HEK293 (cell line): ENCODE data around the gene AGAP1.

ENCODE experiments used
- CTCF ChIA-PET: fragments of 350-600 bp; formaldehyde crosslinking; extraction: SDS; loops from one replicate; lab custom pipeline; 2021; ENCODE audit warnings: antibody characterized with exemption; lab: Yijun Ruan, JAX
- POLR2A ChIA-PET: fragments of 300-600 bp; formaldehyde crosslinking; extraction: SDS; loops from one replicate; lab custom pipeline; 2020; ENCODE audit warnings: antibody characterized with exemption, inconsistent platforms; lab: Yijun Ruan, JAX
- H3K27ac ChIP-seq: fragments of 200-500 bp; sonication (Bioruptor generic); 2 replicates; pipeline ENCODE4 v1.5.1; 2014; ENCODE audit warnings: low read depth, low read length, control low read depth, inconsistent platforms; ENCODE audit errors: extremely low read depth
- H3K36me3 ChIP-seq, 2 experiments: fragments of 200-500 bp in 1 of 2; sonication (Bioruptor generic) in 1 of 2; 1 replicate in 1 of 2; 2 replicates in 1 of 2; pipeline ENCODE4 v1.5.1; 2014 to 2017; ENCODE audit warnings: inconsistent platforms in 2 of 2, low read length in 2 of 2; ENCODE audit not compliant: control insufficient read depth in 2 of 2, insufficient read depth in 1 of 2
- H3K4me1 ChIP-seq: fragments of 200-500 bp; sonication (Bioruptor generic); 2 replicates; pipeline ENCODE4 v1.5.1; 2014; ENCODE audit warnings: mild to moderate bottlenecking, low read length, inconsistent platforms; ENCODE audit not compliant: control insufficient read depth, insufficient read depth
- H3K4me3 ChIP-seq: 2 replicates; pipeline ENCODE4 v1.5.1; 2011; ENCODE audit warnings: low read depth, mild to moderate bottlenecking, control low read depth, low read length, moderate library complexity
- H3K9me3 ChIP-seq: fragments of 200-500 bp; sonication (Bioruptor generic); 2 replicates; pipeline ENCODE4 v1.5.1; 2014; ENCODE audit warnings: low read depth, low read length, inconsistent platforms; ENCODE audit not compliant: control insufficient read depth, insufficient read depth
- FEZF1 ChIP-seq: fragments of 450-650 bp; formaldehyde crosslinking; IDR thresholded peaks from 2 replicates; pipeline ENCODE4 v1.5.1; 2016; ENCODE audit warnings: missing biosample characterization, missing genetic modification characterization
- GFI1B ChIP-seq: fragments of 450-650 bp; formaldehyde crosslinking; IDR thresholded peaks from 2 replicates; pipeline ENCODE4 v1.5.1; 2016; ENCODE audit warnings: missing biosample characterization, missing genetic modification characterization
- KLF7 ChIP-seq: fragments of 450-650 bp; formaldehyde crosslinking; IDR thresholded peaks from 2 replicates; pipeline ENCODE4 v1.5.1; 2016; ENCODE audit warnings: missing biosample characterization, missing genetic modification characterization, borderline replicate concordance
- MYNN ChIP-seq: fragments of 450-650 bp; formaldehyde crosslinking; IDR thresholded peaks from 2 replicates; pipeline ENCODE4 v1.5.1; 2016; ENCODE audit warnings: missing biosample characterization, missing genetic modification characterization, borderline replicate concordance
- ZBTB17 ChIP-seq: fragments of 450-650 bp; formaldehyde crosslinking; IDR thresholded peaks from 2 replicates; pipeline ENCODE4 v1.5.1; 2016; ENCODE audit warnings: missing biosample characterization, missing genetic modification characterization
- ZIC2 ChIP-seq: fragments of 450-650 bp; formaldehyde crosslinking; IDR thresholded peaks from 2 replicates; pipeline ENCODE4 v1.5.1; 2016; ENCODE audit warnings: missing biosample characterization, missing genetic modification characterization
- ZNF157 ChIP-seq: fragments of 450-650 bp; formaldehyde crosslinking; IDR thresholded peaks from 2 replicates; pipeline ENCODE4 v1.5.1; 2016; ENCODE audit warnings: missing biosample characterization, missing genetic modification characterization
- ZNF175 ChIP-seq: fragments of 450-650 bp; formaldehyde crosslinking; IDR thresholded peaks from 2 replicates; pipeline ENCODE4 v1.5.1; 2016; ENCODE audit warnings: missing biosample characterization, missing genetic modification characterization
- ZNF19 ChIP-seq: fragments of 450-650 bp; formaldehyde crosslinking; IDR thresholded peaks from 2 replicates; pipeline ENCODE4; 2016; ENCODE audit warnings: missing biosample characterization, missing genetic modification characterization, low read depth
- ZNF221 ChIP-seq: fragments of 450-650 bp; formaldehyde crosslinking; IDR thresholded peaks from 2 replicates; pipeline ENCODE4 v1.5.1; 2017; ENCODE audit warnings: missing biosample characterization, missing genetic modification characterization, borderline replicate concordance
- ZNF23 ChIP-seq: fragments of 450-650 bp; formaldehyde crosslinking; IDR thresholded peaks from 2 replicates; pipeline ENCODE4 v1.5.1; 2016; ENCODE audit warnings: missing biosample characterization, missing genetic modification characterization, borderline replicate concordance
- ZNF311 ChIP-seq: fragments of 450-650 bp; formaldehyde crosslinking; IDR thresholded peaks from 2 replicates; pipeline ENCODE4 v1.5.1; 2017; ENCODE audit warnings: missing biosample characterization, missing genetic modification characterization, borderline replicate concordance
- ZNF335 ChIP-seq: fragments of 450-650 bp; formaldehyde crosslinking; conservative IDR thresholded peaks from 2 replicates; pipeline ENCODE4 v1.5.1; 2016; ENCODE audit warnings: missing biosample characterization, missing genetic modification characterization
- ZNF423 ChIP-seq: fragments of 450-650 bp; formaldehyde crosslinking; IDR thresholded peaks from 2 replicates; pipeline ENCODE4 v1.5.1; 2016; ENCODE audit warnings: missing biosample characterization, missing genetic modification characterization
- ZNF426 ChIP-seq: fragments of 450-650 bp; formaldehyde crosslinking; IDR thresholded peaks from 2 replicates; pipeline ENCODE4 v1.5.1; 2017; ENCODE audit warnings: missing biosample characterization, missing genetic modification characterization, mild to moderate bottlenecking, inconsistent platforms, moderate library complexity
- ZNF521 ChIP-seq: fragments of 450-650 bp; formaldehyde crosslinking; IDR thresholded peaks from 2 replicates; pipeline ENCODE4 v1.5.1; 2017; ENCODE audit warnings: missing biosample characterization, mild to moderate bottlenecking, missing genetic modification characterization
- ZNF529 ChIP-seq: fragments of 450-650 bp; formaldehyde crosslinking; IDR thresholded peaks from 2 replicates; pipeline ENCODE4 v1.5.1; 2017; ENCODE audit warnings: missing genetic modification characterization, missing biosample characterization; ENCODE audit not compliant: insufficient replicate concordance
- ZNF548 ChIP-seq: fragments of 450-650 bp; formaldehyde crosslinking; IDR thresholded peaks from 2 replicates; pipeline ENCODE4 v1.5.1; 2016; ENCODE audit warnings: missing biosample characterization, missing genetic modification characterization
- ZNF555 ChIP-seq: fragments of 450-650 bp; formaldehyde crosslinking; conservative IDR thresholded peaks from 2 replicates; pipeline ENCODE4 v1.5.1; 2017; ENCODE audit warnings: missing biosample characterization, mild to moderate bottlenecking, missing genetic modification characterization, inconsistent platforms
- ZNF560 ChIP-seq: fragments of 450-650 bp; formaldehyde crosslinking; IDR thresholded peaks from 2 replicates; pipeline ENCODE4 v1.5.1; 2017; ENCODE audit warnings: missing biosample characterization, missing genetic modification characterization, borderline replicate concordance
- ZNF600 ChIP-seq: fragments of 450-650 bp; formaldehyde crosslinking; IDR thresholded peaks from 2 replicates; pipeline ENCODE4 v1.5.1; 2016; ENCODE audit warnings: missing biosample characterization, missing genetic modification characterization
- ZNF629 ChIP-seq: fragments of 450-650 bp; formaldehyde crosslinking; IDR thresholded peaks from 2 replicates; pipeline ENCODE4 v1.5.1; 2017; ENCODE audit warnings: missing biosample characterization, missing genetic modification characterization
- ZNF670 ChIP-seq: fragments of 450-650 bp; formaldehyde crosslinking; IDR thresholded peaks from 2 replicates; pipeline ENCODE4 v1.5.1; 2016; ENCODE audit warnings: missing biosample characterization, missing genetic modification characterization, low read depth
- ZNF707 ChIP-seq: fragments of 450-650 bp; formaldehyde crosslinking; IDR thresholded peaks from 2 replicates; pipeline ENCODE4 v1.5.1; 2016; ENCODE audit warnings: missing biosample characterization, missing genetic modification characterization
- TF ChIP-seq, protein P1 (sequence below): fragments of 450-650 bp; formaldehyde crosslinking; IDR thresholded peaks from 2 replicates; pipeline ENCODE4 v1.5.1; 2016; ENCODE audit warnings: missing biosample characterization, missing genetic modification characterization
- TF ChIP-seq, protein P2 (sequence below): fragments of 450-650 bp; IDR thresholded peaks from 2 replicates; pipeline ENCODE4 v1.5.1; 2018; ENCODE audit warnings: missing biosample characterization, missing genetic modification characterization
- TF ChIP-seq, protein P3 (sequence below): fragments of 450-650 bp; formaldehyde crosslinking; IDR thresholded peaks from 2 replicates; pipeline ENCODE4 v1.5.1; 2017; ENCODE audit warnings: missing biosample characterization, missing genetic modification characterization
- TF ChIP-seq, protein P4 (sequence below): fragments of 450-650 bp; formaldehyde crosslinking; conservative IDR thresholded peaks from 2 replicates; pipeline ENCODE4 v1.5.1; 2016; ENCODE audit warnings: low read depth, missing biosample characterization, missing genetic modification characterization

The AGAP1 gene

DNA sequence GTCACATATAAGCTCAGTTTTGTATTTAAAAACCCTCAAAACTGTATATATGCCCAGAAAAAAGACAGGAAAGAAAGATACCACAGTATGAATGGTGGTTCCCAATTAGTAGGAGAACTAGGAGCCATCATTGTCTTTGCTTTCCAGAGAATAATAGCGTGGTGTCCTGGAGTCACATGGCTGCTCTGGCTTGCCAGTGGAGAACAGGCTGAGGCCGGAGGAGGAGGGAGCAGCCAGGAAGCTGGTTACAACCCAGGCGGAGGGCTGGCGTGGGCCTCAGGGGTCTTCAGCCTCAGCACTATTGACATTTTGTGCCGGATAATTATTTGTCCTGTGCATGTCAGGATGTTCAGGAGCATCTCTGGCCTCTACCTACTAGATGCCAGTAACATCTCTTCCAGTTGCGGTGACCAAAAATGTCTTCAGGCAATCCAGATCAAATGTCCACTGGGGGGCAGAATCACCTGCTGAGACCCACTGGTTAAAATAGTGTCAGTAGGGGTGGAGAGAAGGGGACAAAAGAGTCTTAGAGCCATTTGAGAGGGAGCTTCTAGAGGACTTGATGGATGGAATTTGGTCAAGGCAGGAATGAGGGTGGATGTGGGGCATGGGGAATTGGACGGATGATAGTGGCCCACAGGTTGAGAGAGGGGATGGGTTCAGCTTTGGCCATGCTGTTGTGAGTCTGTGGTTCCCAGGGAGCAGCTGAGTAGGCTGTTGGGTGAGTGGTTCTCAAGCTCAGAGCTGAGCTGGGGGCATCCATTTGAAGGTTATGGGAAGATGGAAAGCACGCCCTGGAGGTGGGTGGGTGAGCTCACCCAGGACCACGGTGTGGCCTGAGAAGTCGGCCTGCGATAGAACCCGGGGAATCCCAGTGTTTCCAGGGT, 144.9 kb downstream of the AGAP1 start (continued):
- TF ChIP-seq, protein P1, sequence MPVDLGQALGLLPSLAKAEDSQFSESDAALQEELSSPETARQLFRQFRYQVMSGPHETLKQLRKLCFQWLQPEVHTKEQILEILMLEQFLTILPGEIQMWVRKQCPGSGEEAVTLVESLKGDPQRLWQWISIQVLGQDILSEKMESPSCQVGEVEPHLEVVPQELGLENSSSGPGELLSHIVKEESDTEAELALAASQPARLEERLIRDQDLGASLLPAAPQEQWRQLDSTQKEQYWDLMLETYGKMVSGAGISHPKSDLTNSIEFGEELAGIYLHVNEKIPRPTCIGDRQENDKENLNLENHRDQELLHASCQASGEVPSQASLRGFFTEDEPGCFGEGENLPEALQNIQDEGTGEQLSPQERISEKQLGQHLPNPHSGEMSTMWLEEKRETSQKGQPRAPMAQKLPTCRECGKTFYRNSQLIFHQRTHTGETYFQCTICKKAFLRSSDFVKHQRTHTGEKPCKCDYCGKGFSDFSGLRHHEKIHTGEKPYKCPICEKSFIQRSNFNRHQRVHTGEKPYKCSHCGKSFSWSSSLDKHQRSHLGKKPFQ (tag by site-specific recombination), result no peak
- TF ChIP-seq FEZF1 (tag by site-specific recombination) (no peak), ZNF23 (tag by site-specific recombination) (no peak), ZNF548 (tag by site-specific recombination) (no peak), ZNF175 (no peak), ZNF157 (tag by site-specific recombination) (no peak)

DNA sequence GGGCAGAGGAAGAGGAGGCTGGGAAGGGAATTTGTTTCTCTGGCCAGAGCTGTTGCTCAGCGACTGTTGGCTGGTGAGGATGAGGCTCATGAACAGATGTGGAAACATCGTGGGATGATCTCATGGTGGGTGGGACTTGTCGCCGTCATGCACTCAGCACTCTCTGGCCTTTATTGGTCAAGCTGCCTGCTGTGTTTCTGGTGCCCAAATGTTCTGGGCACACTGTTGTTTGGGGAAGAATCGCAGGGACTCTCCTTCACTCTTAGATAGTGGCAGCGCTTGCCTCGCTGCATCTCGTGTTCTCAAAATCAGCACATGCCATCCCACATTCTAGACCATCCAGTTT, 145.6 kb downstream of the AGAP1 start:
- Histone ChIP-seq H3K9me3 (no peaks in the 10 kb centered on the region), H3K4me3 (no peak overlapping the region), H3K4me1 (peaks cover 27% of the 10 kb centered on the region), H3K36me3 (no peaks in the 10 kb centered on the region), H3K27ac (peak overlapping the region; percentile 10; the same call in 1 of the 2 replicates)
- ChIA-PET CTCF (interaction anchor here (0.6 to 1.9 kb wide), 9 partner anchors 14 to 159 kb away, joined by 3 to 10 read pairs (median 4); no protein-coding TSS in a partner anchor), POLR2A (interaction anchor here (1.4 kb wide), 1 partner anchor 10 kb away, joined by 3 read pairs; no protein-coding TSS in a partner anchor)
- TF ChIP-seq KLF7 (tag by site-specific recombination) (no peak), ZNF529 (tag by site-specific recombination) (no peak), GFI1B (tag by site-specific recombination) (no peak), MYNN (tag by site-specific recombination) (no peak), ZNF23 (tag by site-specific recombination) (no peak), ZNF521 (tag by site-specific recombination) (no peak), ZNF221 (tag by site-specific recombination) (no peak), ZNF19 (tag by site-specific recombination) (no peak), ZNF707 (tag by site-specific recombination) (no peak), ZNF560 (no peak), ZNF423 (tag by site-specific recombination) (no peak), ZBTB17 (tag by site-specific recombination) (peak; percentile 64; the same call in 1 of the 2 replicates), ZNF629 (tag by site-specific recombination) (peak; percentile 67; the same call in 1 of the 2 replicates), ZNF600 (peak; percentile 51; the same call in 1 of the 2 replicates), ZNF311 (no peak), ZNF670 (tag by site-specific recombination) (no peak), ZIC2 (tag by site-specific recombination) (peak; percentile 40; the same call in 1 of the 2 replicates), ZNF555 (tag by site-specific recombination) (no peak), ZNF426 (tag by site-specific recombination) (no peak), ZNF335 (0 out of 2 replicates have a peak, but pooled peaks have one; percentile 13)
- TF ChIP-seq, protein P2, sequence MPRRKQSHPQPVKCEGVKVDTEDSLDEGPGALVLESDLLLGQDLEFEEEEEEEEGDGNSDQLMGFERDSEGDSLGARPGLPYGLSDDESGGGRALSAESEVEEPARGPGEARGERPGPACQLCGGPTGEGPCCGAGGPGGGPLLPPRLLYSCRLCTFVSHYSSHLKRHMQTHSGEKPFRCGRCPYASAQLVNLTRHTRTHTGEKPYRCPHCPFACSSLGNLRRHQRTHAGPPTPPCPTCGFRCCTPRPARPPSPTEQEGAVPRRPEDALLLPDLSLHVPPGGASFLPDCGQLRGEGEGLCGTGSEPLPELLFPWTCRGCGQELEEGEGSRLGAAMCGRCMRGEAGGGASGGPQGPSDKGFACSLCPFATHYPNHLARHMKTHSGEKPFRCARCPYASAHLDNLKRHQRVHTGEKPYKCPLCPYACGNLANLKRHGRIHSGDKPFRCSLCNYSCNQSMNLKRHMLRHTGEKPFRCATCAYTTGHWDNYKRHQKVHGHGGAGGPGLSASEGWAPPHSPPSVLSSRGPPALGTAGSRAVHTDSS, result peak; percentile 34; the same call in 1 of the 2 replicates
- TF ChIP-seq, protein P3, sequence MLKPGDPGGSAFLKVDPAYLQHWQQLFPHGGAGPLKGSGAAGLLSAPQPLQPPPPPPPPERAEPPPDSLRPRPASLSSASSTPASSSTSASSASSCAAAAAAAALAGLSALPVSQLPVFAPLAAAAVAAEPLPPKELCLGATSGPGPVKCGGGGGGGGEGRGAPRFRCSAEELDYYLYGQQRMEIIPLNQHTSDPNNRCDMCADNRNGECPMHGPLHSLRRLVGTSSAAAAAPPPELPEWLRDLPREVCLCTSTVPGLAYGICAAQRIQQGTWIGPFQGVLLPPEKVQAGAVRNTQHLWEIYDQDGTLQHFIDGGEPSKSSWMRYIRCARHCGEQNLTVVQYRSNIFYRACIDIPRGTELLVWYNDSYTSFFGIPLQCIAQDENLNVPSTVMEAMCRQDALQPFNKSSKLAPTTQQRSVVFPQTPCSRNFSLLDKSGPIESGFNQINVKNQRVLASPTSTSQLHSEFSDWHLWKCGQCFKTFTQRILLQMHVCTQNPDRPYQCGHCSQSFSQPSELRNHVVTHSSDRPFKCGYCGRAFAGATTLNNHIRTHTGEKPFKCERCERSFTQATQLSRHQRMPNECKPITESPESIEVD (tag by site-specific recombination), result no peak
- TF ChIP-seq, protein P4, sequence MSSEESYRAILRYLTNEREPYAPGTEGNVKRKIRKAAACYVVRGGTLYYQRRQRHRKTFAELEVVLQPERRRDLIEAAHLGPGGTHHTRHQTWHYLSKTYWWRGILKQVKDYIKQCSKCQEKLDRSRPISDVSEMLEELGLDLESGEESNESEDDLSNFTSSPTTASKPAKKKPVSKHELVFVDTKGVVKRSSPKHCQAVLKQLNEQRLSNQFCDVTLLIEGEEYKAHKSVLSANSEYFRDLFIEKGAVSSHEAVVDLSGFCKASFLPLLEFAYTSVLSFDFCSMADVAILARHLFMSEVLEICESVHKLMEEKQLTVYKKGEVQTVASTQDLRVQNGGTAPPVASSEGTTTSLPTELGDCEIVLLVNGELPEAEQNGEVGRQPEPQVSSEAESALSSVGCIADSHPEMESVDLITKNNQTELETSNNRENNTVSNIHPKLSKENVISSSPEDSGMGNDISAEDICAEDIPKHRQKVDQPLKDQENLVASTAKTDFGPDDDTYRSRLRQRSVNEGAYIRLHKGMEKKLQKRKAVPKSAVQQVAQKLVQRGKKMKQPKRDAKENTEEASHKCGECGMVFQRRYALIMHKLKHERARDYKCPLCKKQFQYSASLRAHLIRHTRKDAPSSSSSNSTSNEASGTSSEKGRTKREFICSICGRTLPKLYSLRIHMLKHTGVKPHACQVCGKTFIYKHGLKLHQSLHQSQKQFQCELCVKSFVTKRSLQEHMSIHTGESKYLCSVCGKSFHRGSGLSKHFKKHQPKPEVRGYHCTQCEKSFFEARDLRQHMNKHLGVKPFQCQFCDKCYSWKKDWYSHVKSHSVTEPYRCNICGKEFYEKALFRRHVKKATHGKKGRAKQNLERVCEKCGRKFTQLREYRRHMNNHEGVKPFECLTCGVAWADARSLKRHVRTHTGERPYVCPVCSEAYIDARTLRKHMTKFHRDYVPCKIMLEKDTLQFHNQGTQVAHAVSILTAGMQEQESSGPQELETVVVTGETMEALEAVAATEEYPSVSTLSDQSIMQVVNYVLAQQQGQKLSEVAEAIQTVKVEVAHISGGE (tag by site-specific recombination), result no peak
